ENCODE data around the gene PLXNC1. TPM values are rescaled to one million over a fixed set of nuclear protein-coding genes. Genes with fewer than 3 reads are reported as not detected.

Gene PLXNC1
- total RNA-seq, 1 donor from 2014 or later, result 7.2 TPM

- Mint-ChIP-seq H3K27me3 (ENCODE audit: low read depth) (no peaks in the 10 kb centered on the region), H3K4me3 (ENCODE audit: low read depth) (no peak overlapping the region), H3K4me1 (ENCODE audit: low read depth) (peaks cover 8% of the 10 kb centered on the region), H3K36me3 (ENCODE audit: low read depth) (peaks cover 37% of the 10 kb centered on the region), H3K9me3 (no peaks in the 10 kb centered on the region), H3K27ac (no peak overlapping the region)
- intact Hi-C loops (cut with micrococcal nuclease), result loop anchor here (10.0 kb wide), 1 partner anchor 258 kb away; no protein-coding TSS in a partner anchor
- DNase-seq (ENCODE audit: low spot score), result no peak
These were observed 128.3 kb downstream of the PLXNC1 start for GRCh38 chr12:94276725-94277124.

DNA sequence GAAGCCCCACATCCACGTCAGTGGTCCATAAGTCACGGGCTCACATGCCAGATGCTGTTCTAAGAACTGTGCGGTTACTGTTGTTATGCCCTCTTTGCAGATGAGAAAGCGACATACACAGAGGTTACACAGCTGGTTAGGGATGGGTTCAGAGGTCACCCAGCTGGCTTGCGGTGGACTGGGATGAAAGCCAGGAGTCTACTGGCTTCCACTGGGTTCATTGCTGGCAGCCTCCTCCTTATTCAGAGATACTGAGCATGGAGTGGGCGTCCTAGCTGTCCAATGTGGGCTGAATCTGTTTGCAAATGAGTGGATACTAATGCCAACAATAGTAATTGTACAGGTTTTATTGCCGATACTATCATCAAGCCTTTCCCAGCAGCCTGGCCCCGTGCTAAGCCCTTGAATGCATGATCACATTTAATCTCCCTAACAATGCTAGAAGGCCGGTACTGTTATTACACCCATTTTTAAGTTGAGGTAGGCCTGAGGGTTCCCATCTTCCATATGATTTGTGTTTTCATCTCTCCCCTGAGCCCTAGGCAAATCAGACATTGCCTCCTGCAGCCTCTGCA is 129.1 kb downstream of the PLXNC1 start:
- DNase-seq (ENCODE audit: low spot score), result no peak
- intact Hi-C loops (cut with micrococcal nuclease), result loop anchor here (10.0 kb wide), 1 partner anchor 257 kb away; no protein-coding TSS in a partner anchor
- Mint-ChIP-seq H3K4me3 (ENCODE audit: low read depth) (no peak overlapping the region), H3K27ac (no peak overlapping the region), H3K9me3 (no peaks in the 10 kb centered on the region), H3K27me3 (ENCODE audit: low read depth) (no peaks in the 10 kb centered on the region), H3K4me1 (ENCODE audit: low read depth) (peaks cover 10% of the 10 kb centered on the region), H3K36me3 (ENCODE audit: low read depth) (peaks cover 39% of the 10 kb centered on the region)

DNA sequence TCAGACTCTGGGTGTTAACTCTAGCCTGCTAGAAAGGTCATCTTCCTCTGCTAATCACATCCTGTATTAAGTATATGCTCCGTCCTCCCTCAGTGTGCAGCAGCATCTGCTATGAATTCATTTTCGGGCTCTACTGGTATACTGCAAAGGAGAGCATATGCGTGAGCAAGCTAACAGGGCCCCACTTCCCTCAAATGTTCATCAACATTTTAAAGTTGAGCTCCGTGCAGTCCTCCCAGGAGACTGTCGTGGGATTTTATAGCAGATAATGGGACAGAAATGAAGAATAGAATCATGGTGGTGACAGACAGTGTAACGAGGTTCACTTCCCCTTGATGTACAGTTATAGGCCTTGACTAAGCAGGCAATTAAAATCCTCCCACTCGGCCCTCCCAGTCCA is 131.7 kb downstream of the PLXNC1 start:
- Mint-ChIP-seq H3K9me3 (no peaks in the 10 kb centered on the region), H3K27ac (no peak overlapping the region), H3K27me3 (ENCODE audit: low read depth) (no peaks in the 10 kb centered on the region), H3K36me3 (ENCODE audit: low read depth) (peaks cover 38% of the 10 kb centered on the region), H3K4me3 (ENCODE audit: low read depth) (no peak overlapping the region), H3K4me1 (ENCODE audit: low read depth) (peaks cover 21% of the 10 kb centered on the region)
- intact Hi-C loops (cut with micrococcal nuclease), result no loop called here
- no peak for DNase-seq (ENCODE audit: low spot score)

DNA sequence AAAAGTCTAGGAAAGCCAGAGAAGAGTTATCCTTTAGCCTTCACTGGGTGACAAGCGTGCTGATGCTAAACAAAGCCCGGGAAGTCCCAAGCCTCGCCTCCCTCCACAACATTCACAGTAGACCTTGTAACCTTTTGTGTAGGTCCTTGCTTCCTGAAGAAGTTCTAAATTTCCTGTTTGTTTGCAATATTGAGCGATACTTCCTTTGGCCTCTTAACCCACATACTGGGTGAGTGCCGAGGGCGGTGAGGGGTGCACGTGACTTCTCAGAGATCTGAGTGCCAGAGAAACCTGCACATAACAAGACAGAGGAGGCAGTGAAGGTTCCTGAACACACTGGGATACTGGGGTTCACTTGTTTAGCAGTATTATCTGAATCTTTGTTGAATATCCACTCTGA is 134.3 kb downstream of the PLXNC1 start:
- intact Hi-C loops (cut with micrococcal nuclease), result no loop called here
- no peaks in the 10 kb centered on the region for H3K27me3 Mint-ChIP-seq (ENCODE audit: low read depth)
- H3K36me3 Mint-ChIP-seq (ENCODE audit: low read depth), result peaks cover 43% of the 10 kb centered on the region
- peak overlapping the region; percentile 10 for H3K27ac Mint-ChIP-seq
- no peaks in the 10 kb centered on the region for H3K9me3 Mint-ChIP-seq
- peaks cover 21% of the 10 kb centered on the region for H3K4me1 Mint-ChIP-seq (ENCODE audit: low read depth)
- peak; percentile 20 for DNase-seq (ENCODE audit: low spot score)
- no peak overlapping the region for H3K4me3 Mint-ChIP-seq (ENCODE audit: low read depth)

GRCh38 chr12:94284046-94284445 is 135.7 kb downstream of the PLXNC1 start:
- Mint-ChIP-seq H3K27me3 (ENCODE audit: low read depth) (no peaks in the 10 kb centered on the region), H3K4me3 (ENCODE audit: low read depth) (no peak overlapping the region), H3K4me1 (ENCODE audit: low read depth) (peaks cover 21% of the 10 kb centered on the region), H3K27ac (no peak overlapping the region), H3K36me3 (ENCODE audit: low read depth) (peaks cover 47% of the 10 kb centered on the region), H3K9me3 (no peaks in the 10 kb centered on the region)
- intact Hi-C loops (cut with micrococcal nuclease), result no loop called here
- no peak for DNase-seq (ENCODE audit: low spot score)

GRCh38 chr12:94284859-94285258 is 136.5 kb downstream of the PLXNC1 start:
- no peak overlapping the region for H3K27ac Mint-ChIP-seq
- no peak for DNase-seq (ENCODE audit: low spot score)
- intact Hi-C loops (cut with micrococcal nuclease), result no loop called here
- H3K9me3 Mint-ChIP-seq, result no peaks in the 10 kb centered on the region
- H3K27me3 Mint-ChIP-seq (ENCODE audit: low read depth), result no peaks in the 10 kb centered on the region
- H3K4me1 Mint-ChIP-seq (ENCODE audit: low read depth), result peaks cover 21% of the 10 kb centered on the region
- H3K4me3 Mint-ChIP-seq (ENCODE audit: low read depth), result no peak overlapping the region
- H3K36me3 Mint-ChIP-seq (ENCODE audit: low read depth), result peaks cover 52% of the 10 kb centered on the region

GRCh38 chr12:94285943-94286582 is 137.7 kb downstream of the PLXNC1 start:
- Mint-ChIP-seq H3K4me1 (ENCODE audit: low read depth) (peaks cover 21% of the 10 kb centered on the region), H3K4me3 (ENCODE audit: low read depth) (no peak overlapping the region), H3K27ac (no peak overlapping the region), H3K36me3 (ENCODE audit: low read depth) (peaks cover 53% of the 10 kb centered on the region), H3K9me3 (no peaks in the 10 kb centered on the region), H3K27me3 (ENCODE audit: low read depth) (no peaks in the 10 kb centered on the region)
- no peak for DNase-seq (ENCODE audit: low spot score)
- intact Hi-C loops (cut with micrococcal nuclease), result no loop called here

DNA sequence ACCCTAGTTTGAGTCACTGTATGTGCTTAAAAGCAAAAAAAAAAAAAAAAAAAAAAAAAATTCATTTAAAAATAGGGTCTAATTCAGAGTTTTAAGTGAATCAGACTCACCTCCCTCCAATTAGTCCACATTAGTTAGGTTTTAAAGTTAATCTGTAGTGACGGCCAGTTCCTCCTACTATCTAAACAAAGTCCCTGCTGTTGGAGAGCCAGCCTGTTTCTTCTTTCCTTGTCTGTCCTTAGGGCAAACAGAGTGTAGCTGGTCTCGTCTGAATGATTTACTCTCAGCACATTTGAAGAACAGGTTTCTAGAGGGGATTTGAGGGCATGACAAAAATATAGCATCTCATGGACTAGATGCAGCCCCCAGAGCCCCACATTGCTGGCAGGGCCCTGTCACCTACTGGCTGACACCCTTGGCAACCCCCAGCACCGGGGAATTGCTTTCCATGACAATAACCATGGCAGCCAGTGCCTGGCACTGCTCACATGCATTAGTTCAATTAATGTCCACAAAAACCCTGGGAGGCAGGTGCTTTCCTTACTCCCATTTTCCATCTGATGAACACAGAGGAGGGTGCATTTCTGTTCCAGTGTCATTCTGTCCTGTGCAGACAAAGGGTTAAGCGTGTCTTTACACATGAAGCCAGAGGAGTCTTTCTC is 138.3 kb downstream of the PLXNC1 start:
- Mint-ChIP-seq H3K4me1 (ENCODE audit: low read depth) (peaks cover 19% of the 10 kb centered on the region), H3K9me3 (no peaks in the 10 kb centered on the region), H3K27ac (no peak overlapping the region), H3K4me3 (ENCODE audit: low read depth) (no peak overlapping the region), H3K36me3 (ENCODE audit: low read depth) (peaks cover 51% of the 10 kb centered on the region), H3K27me3 (ENCODE audit: low read depth) (no peaks in the 10 kb centered on the region)
- intact Hi-C loops (cut with micrococcal nuclease), result no loop called here
- DNase-seq (ENCODE audit: low spot score), result no peak

GRCh38 chr12:94287245-94287628 is 138.9 kb downstream of the PLXNC1 start:
- no peak overlapping the region for H3K27ac Mint-ChIP-seq
- no peak for DNase-seq (ENCODE audit: low spot score)
- no peaks in the 10 kb centered on the region for H3K9me3 Mint-ChIP-seq
- peaks cover 50% of the 10 kb centered on the region for H3K36me3 Mint-ChIP-seq (ENCODE audit: low read depth)
- no peak overlapping the region for H3K4me3 Mint-ChIP-seq (ENCODE audit: low read depth)
- intact Hi-C loops (cut with micrococcal nuclease), result no loop called here
- H3K4me1 Mint-ChIP-seq (ENCODE audit: low read depth), result peaks cover 14% of the 10 kb centered on the region
- no peaks in the 10 kb centered on the region for H3K27me3 Mint-ChIP-seq (ENCODE audit: low read depth)

- Mint-ChIP-seq H3K4me1 (ENCODE audit: low read depth) (peaks cover 2% of the 10 kb centered on the region), H3K27ac (no peak overlapping the region), H3K36me3 (ENCODE audit: low read depth) (peaks cover 44% of the 10 kb centered on the region), H3K27me3 (ENCODE audit: low read depth) (no peaks in the 10 kb centered on the region), H3K4me3 (ENCODE audit: low read depth) (no peak overlapping the region), H3K9me3 (no peaks in the 10 kb centered on the region)
- intact Hi-C loops (cut with micrococcal nuclease), result no loop called here
- no peak for DNase-seq (ENCODE audit: low spot score)
These were observed 141.3 kb downstream of the PLXNC1 start for GRCh38 chr12:94289461-94290312.

DNA sequence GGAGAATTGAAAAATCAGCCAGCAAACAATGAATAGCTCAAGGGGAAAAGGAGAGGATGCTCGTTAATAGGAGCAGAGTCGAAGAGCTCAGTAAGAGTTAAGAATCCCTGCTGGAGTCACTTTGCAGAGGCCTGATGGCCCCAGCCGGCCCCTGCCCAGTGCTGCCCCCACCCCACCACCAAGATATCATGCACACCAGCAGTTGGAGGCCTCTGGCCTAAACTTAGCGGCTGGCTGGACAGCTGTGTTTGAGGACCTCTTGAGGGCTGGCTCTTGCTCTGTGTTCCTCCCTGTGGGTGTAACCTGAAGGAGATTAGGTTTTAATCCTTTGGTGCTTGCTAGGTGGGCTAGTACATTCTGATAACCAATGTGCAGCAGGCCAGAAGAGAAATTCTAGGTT is 142.0 kb downstream of the PLXNC1 start:
- Mint-ChIP-seq H3K4me3 (ENCODE audit: low read depth) (no peak overlapping the region), H3K27ac (no peak overlapping the region), H3K9me3 (no peaks in the 10 kb centered on the region), H3K4me1 (ENCODE audit: low read depth) (peaks cover 2% of the 10 kb centered on the region), H3K36me3 (ENCODE audit: low read depth) (peaks cover 46% of the 10 kb centered on the region), H3K27me3 (ENCODE audit: low read depth) (no peaks in the 10 kb centered on the region)
- intact Hi-C loops (cut with micrococcal nuclease), result no loop called here
- no peak for DNase-seq (ENCODE audit: low spot score)

GRCh38 chr12:94297096-94297699 is 148.8 kb downstream of the PLXNC1 start:
- peaks cover 80% of the 10 kb centered on the region for H3K36me3 Mint-ChIP-seq (ENCODE audit: low read depth)
- intact Hi-C loops (cut with micrococcal nuclease), result no loop called here

More at GRCh38 chr12:94297096-94297699, 148.8 kb downstream of the PLXNC1 start:
- Mint-ChIP-seq H3K27ac (no peak overlapping the region), H3K4me3 (ENCODE audit: low read depth) (no peak overlapping the region), H3K27me3 (ENCODE audit: low read depth) (no peaks in the 10 kb centered on the region), H3K9me3 (no peaks in the 10 kb centered on the region), H3K4me1 (ENCODE audit: low read depth) (peaks cover 13% of the 10 kb centered on the region)
- DNase-seq (ENCODE audit: low spot score), result no peak
